Adipocyte (in vitro differentiated cells): ENCODE measurements around the gene ATRAID.

ENCODE experiments used
- DNase-seq: peaks from one replicate; pipeline ENCODE4 v3.0.0-alpha.2; 2015; ENCODE audit warnings: low read depth
- H3K27me3 ChIP-seq: replicated peaks from 2 replicates; pipeline ENCODE4 v1.7.0; 2013; ENCODE audit warnings: mild to moderate bottlenecking, low read length, moderate library complexity; ENCODE audit not compliant: control insufficient read depth, insufficient read depth
- H3K36me3 ChIP-seq: 2 replicates; pipeline ENCODE4 v1.7.0; 2013; ENCODE audit warnings: low read length, mild to moderate bottlenecking, moderate library complexity; ENCODE audit not compliant: control insufficient read depth, insufficient read depth, severe bottlenecking
- H3K4me1 ChIP-seq: 2 replicates; pipeline ENCODE4 v1.7.0; 2013; ENCODE audit warnings: mild to moderate bottlenecking, low read length, moderate library complexity; ENCODE audit not compliant: control insufficient read depth, insufficient read depth
- H3K4me3 ChIP-seq: 2 replicates; pipeline ENCODE4 v1.7.0; 2013; ENCODE audit warnings: mild to moderate bottlenecking, low read length, moderate library complexity
- H3K9ac ChIP-seq: 2 replicates; pipeline ENCODE4 v1.7.0; 2013; ENCODE audit warnings: mild to moderate bottlenecking, low read length, moderate library complexity
- H3K9me3 ChIP-seq: 2 replicates; pipeline ENCODE4 v1.7.0; 2013; ENCODE audit warnings: mild to moderate bottlenecking, low read length, moderate library complexity; ENCODE audit not compliant: control insufficient read depth

The ATRAID gene

DNA sequence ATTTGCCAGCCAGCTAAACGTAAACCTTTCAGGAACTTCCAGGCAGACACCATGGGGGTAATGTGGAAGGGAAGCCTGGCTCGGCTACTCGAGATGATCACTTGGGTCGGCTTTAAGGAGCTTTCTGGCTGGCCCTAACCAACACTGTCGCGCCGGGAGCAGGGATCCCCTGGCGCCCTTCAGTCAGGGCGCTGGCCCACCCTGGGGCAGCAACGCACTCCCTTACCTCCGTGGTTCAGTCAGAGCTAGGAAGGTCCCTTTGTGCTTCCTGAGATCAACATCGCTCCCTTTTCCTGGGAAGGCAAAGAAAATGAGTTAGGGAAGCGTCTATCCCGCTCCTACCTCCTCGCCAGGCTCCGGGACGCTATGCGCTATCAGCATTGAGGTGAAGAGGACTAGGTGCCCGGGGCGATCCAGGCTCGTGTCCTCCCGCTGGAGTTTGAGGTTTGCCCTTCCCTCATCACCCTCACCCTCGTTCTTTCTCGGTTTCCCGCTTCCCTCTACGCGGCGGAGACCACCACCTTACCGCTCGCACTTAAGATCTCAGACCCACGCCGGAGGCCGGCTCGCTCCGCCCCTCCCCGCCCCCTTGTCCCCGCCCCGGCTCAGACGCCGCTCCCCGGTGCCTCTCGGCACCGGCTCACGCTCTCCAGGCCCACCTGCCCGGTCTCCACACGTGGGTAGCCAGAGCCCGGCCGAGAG, 449 bp upstream of the ATRAID start:
- no peak for DNase-seq
- no peaks in the 10 kb centered on the region for H3K27me3 ChIP-seq
- H3K4me1 ChIP-seq = peaks cover 41% of the 10 kb centered on the region
- peaks cover 41% of the 10 kb centered on the region for H3K36me3 ChIP-seq
- no peaks in the 10 kb centered on the region for H3K9me3 ChIP-seq
- peak overlapping the region; percentile 99 for H3K9ac ChIP-seq
- peak overlapping the region; percentile 95 for H3K4me3 ChIP-seq

DNA sequence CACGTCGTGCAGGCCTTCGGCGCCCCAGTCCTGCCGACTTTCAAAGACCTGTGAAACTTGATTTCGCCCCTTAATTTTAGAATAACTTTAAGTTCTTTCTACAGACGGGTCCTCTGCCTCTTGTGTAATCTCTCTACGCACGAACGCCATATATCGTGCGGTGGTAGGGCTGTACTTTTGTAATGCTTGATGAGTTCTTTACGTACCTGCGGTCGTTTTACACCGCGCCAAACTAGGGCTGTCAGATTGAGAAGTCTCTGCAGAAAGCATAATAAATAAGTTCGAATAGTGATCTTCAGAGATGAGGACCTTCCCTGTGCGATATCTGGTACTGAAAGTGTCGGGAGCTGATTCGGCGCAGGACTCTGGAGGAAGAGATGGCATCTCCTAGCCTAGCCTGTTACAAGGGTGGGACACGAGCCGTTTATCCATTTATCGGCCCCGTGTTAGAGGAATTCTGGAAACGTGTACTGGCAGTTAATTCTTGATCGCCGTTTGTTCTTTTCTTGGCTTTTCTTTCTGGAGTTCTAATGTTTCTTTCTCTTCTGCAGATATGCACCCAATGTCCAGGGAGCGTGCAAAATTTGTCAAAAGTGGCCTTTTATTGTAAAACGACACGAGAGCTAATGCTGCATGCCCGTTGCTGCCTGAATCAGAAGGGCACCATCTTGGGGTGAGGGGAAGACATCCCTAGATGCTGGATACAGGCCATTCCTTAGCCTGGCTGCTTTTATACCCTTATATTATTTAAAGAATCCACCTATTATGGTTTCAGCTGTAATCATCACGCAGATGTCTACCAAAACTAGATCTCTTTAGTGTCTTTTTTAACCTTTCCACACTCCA, 1.0 kb downstream of the ATRAID start:
- DNase-seq = peak; percentile 86

DNA sequence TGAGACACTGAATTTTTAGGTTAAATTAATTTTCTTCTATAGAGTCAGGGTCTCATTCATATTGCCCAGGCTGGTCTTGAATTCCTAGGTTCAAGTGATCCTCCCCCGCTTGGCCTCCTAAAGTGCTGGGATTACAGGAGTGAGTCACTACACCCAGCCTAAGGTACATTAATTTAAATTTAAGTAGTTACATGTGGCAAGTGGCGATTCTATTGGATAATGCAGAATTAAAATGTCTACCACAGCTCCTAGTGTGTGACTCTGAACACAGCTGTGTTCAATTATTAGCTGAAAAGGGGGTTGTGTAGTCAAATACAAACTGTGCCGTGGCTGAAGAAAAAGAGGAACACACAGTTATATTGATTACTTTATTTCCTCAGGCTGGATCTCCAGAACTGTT, 3.1 kb downstream of the ATRAID start:
- no peak for DNase-seq
- H3K4me1 ChIP-seq = peaks cover 30% of the 10 kb centered on the region
- peaks cover 23% of the 10 kb centered on the region for H3K36me3 ChIP-seq
- no peaks in the 10 kb centered on the region for H3K9me3 ChIP-seq
- no peaks in the 10 kb centered on the region for H3K27me3 ChIP-seq
- H3K4me3 ChIP-seq = no peak overlapping the region
- no peak overlapping the region for H3K9ac ChIP-seq

More for the DNA sequence above, 1.0 kb downstream of the ATRAID start:
- Histone ChIP-seq H3K4me3 (peak overlapping the region; percentile 95), H3K9me3 (no peaks in the 10 kb centered on the region), H3K9ac (peak overlapping the region; percentile 99), H3K4me1 (peaks cover 43% of the 10 kb centered on the region), H3K27me3 (no peaks in the 10 kb centered on the region), H3K36me3 (peaks cover 30% of the 10 kb centered on the region)

DNA sequence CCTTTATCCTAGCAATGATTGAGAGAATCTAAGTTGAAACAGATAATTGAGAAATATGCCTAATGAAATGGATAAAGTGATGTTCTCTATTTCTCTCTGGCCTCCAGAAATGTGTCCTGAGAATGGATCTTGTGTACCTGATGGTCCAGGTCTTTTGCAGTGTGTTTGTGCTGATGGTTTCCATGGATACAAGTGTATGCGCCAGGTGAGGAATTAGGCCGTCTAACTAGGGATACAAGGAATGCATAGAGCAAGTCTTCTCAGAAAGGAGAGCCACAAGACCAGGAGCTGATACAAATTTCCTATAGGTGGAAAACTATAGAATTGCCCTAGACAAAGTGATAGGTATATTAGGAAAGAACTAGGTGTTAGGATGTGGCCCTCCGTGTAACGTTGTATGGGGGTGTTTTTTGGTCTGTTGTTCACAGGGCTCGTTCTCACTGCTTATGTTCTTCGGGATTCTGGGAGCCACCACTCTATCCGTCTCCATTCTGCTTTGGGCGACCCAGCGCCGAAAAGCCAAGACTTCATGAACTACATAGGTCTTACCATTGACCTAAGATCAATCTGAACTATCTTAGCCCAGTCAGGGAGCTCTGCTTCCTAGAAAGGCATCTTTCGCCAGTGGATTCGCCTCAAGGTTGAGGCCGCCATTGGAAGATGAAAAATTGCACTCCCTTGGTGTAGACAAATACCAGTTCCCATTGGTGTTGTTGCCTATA, 4.7 kb downstream of the ATRAID start:
- H3K27me3 ChIP-seq = no peaks in the 10 kb centered on the region
- H3K4me1 ChIP-seq = peaks cover 21% of the 10 kb centered on the region
- H3K4me3 ChIP-seq = peak overlapping the region; percentile 91
- no peaks in the 10 kb centered on the region for H3K9me3 ChIP-seq
- peak overlapping the region; percentile 93 for H3K9ac ChIP-seq
- H3K36me3 ChIP-seq = peaks cover 36% of the 10 kb centered on the region
- no peak for DNase-seq

DNA sequence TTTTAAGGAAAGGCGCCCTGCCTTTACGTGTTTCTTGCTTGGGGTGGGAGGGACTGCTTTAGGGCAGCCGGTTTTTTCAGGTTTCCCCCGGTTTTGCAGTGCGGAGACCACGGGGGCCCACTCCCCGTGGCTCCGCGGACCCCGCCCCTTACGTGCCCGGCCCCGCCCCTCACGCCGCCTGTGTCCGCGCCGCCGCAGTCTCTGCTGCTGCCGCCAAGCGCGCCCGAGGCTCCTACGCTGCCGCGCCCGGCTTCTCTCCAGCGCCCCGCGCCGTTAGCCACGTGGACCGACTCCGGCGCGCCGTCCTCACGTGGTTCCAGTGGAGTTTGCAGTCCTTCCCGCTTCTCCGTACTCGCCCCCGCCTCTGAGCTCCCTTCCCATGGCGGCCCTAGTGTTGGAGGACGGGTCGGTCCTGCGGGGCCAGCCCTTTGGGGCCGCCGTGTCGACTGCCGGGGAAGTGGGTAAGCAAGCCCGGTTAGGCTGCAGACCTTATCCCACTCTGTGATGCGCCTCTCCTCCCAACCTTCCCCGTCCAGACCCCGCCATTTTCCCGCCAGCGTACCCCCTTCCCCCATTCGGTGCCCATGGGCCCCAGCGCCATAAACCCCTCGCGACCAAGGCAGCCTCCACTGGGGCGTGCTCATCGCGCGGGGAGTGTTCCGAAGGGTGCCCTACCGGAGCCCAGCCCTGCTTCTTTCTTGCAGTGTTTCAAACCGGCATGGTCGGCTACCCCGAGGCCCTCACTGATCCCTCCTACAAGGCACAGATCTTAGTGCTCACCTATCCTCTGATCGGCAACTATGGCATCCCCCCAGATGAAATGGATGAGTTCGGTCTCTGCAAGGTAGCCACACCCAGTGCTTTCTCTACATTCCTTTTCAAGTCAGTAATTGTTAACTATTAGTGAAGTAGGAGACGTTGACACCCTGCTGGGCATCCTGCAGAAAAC, 5.6 kb downstream of the ATRAID start, which contains the start of gene CAD:
Gene CAD (plus strand): TSS at position 197 of the 949 bp plus-strand sequence. CDS start 183 bp downstream, at position 380.
- Histone ChIP-seq H3K4me3 (peak within 1 kb of the TSS; percentile 91), H3K9me3 (no peaks in the 10 kb centered on the region), H3K4me1 (peaks cover 21% of the 10 kb centered on the region), H3K36me3 (peaks cover 45% of the 10 kb centered on the region), H3K27me3 (no peaks in the 10 kb centered on the region), H3K9ac (peak within 1 kb of the TSS; percentile 93)
- DNase-seq = peak; percentile 96

DNA sequence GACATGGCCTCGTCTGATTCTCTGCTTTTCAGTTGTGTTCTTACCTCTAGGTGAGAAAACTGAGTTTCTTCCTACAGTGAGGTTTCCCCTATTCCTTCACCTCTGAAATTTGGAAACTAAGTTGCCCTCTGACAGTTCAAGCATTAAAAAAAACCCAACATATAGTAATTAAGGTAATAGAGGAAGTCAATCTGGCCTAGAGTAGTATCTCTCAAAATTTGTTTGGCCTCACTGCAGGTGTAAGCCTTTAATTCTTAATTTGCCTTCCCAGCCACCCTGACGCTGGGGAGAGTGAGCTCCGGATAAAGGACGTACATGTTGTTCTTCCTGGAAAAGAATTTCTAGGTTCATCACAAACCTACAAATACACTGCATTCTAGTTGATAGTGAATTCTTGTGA, 6.8 kb downstream of the ATRAID start:
- no peak for DNase-seq
- Histone ChIP-seq H3K4me1 (peaks cover 13% of the 10 kb centered on the region), H3K9me3 (no peaks in the 10 kb centered on the region), H3K9ac (peak overlapping the region; percentile 93), H3K27me3 (no peaks in the 10 kb centered on the region), H3K4me3 (no peak overlapping the region), H3K36me3 (peaks cover 57% of the 10 kb centered on the region)

DNA sequence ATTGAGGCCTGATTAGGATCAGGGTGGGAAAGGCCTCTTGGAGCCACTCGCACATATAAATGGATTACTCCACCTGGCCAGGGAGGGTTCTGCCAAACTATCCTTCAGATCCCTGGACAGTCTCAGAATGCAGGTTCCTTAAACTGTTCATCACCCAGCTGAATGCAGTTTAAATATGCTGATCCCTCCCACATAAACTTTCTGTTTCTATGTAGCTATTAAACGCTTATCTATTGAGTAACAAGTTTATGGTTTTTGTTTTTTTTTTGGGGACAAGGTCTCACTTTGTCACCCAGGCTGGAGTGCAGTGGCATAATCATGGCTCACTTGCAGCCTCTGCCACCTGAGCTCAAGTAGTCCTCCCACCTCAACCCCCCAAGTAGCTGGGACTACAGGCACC, 7.2 kb downstream of the ATRAID start:
- H3K9ac ChIP-seq = no peak overlapping the region
- no peaks in the 10 kb centered on the region for H3K9me3 ChIP-seq
- peaks cover 12% of the 10 kb centered on the region for H3K4me1 ChIP-seq
- peaks cover 62% of the 10 kb centered on the region for H3K36me3 ChIP-seq
- no peaks in the 10 kb centered on the region for H3K27me3 ChIP-seq
- no peak for DNase-seq
- H3K4me3 ChIP-seq = no peak overlapping the region

DNA sequence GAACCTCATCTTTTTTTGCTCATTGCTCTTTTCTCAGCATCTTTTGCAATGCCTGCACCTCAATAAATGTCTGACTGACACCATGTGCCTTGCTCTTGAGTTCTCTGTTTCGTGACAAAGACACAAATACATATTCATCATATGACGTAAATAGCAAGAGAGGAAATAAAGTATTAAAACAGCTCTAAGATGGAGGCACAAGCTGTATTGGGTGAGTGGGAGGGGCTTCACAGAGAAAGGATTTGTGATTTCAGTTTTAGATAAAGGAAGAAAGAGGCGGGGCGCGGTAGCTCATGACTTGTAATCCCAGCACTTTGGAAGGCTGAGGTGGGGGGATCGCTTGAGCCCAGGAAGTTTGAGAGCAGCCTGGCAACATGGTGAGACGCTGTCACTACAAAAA, 8.2 kb downstream of the ATRAID start:
- no peak overlapping the region for H3K4me3 ChIP-seq
- no peak for DNase-seq
- H3K9ac ChIP-seq = no peak overlapping the region
- no peaks in the 10 kb centered on the region for H3K27me3 ChIP-seq
- H3K4me1 ChIP-seq = peaks cover 12% of the 10 kb centered on the region
- H3K9me3 ChIP-seq = no peaks in the 10 kb centered on the region
- peaks cover 71% of the 10 kb centered on the region for H3K36me3 ChIP-seq

DNA sequence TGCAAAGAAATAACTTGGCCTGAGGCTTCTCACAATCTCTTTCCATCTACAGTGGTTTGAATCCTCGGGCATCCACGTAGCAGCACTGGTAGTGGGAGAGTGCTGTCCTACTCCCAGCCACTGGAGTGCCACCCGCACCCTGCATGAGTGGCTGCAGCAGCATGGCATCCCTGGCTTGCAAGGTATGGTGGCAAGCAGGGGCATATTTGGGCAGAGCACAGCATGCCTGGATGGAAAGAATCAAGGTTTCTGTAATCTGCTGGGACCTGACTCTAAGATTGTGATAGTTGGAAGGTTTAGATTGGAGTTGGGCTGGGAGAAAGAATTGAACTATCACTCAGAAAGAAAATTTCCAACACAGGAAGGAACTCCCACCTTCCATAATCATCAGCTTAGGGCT, 9.3 kb downstream of the ATRAID start:
- Histone ChIP-seq H3K4me3 (no peak overlapping the region), H3K4me1 (peaks cover 12% of the 10 kb centered on the region), H3K9me3 (no peaks in the 10 kb centered on the region), H3K9ac (no peak overlapping the region), H3K36me3 (peaks cover 73% of the 10 kb centered on the region), H3K27me3 (no peaks in the 10 kb centered on the region)
- DNase-seq = no peak

DNA sequence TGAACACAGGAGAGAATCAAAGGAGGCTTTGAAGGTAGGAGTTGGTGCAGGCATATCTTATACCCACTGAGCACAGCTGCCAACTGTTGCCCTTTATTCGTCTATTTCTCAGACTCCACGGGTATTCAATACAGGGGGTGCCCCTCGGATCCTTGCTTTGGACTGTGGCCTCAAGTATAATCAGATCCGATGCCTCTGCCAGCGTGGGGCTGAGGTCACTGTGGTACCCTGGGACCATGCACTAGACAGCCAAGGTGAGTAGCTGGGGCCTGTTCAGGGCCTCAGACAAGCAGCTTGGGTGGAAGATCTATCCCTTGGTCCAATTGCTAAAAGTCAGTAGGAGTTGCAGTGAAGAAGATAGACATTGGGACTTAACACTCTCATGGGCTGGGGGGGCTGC, 10.6 kb downstream of the ATRAID start:
- Histone ChIP-seq H3K9me3 (no peaks in the 10 kb centered on the region), H3K4me1 (peaks cover 7% of the 10 kb centered on the region), H3K36me3 (peaks cover 80% of the 10 kb centered on the region), H3K9ac (no peak overlapping the region), H3K4me3 (no peak overlapping the region), H3K27me3 (no peaks in the 10 kb centered on the region)
- DNase-seq = no peak
